A172 (cell line): Measurements from ENCODE around the gene KLHL29. TPM values are rescaled to one million over a fixed set of nuclear protein-coding genes. Genes with fewer than 3 reads are reported as not detected.
"Not testable (repeated sequence)": the region's sequence is repeated elsewhere in the genome, so short reads cannot be mapped to it uniquely, and the experiment has no call there.

Source experiments
- DNase-seq: peaks from one replicate; pipeline ENCODE4 v3.0.0-alpha.2; 2015; ENCODE audit warnings: low spot score
- total RNA-seq: library from RNA; depleted of rRNA; stranded (reverse); fragments of >200 nt; shearing (Covaris generic); gene quantifications from 2 replicates; pipeline ENCODE4 v1.2.3, GENCODE V29; 2014

Gene KLHL29
- total RNA-seq, 1 experiment from 2014 or later: 0.76 TPM

GRCh38 chr2:23367760-23368159, 17.2 kb upstream of the KLHL29 start:
- no peak for DNase-seq

DNA sequence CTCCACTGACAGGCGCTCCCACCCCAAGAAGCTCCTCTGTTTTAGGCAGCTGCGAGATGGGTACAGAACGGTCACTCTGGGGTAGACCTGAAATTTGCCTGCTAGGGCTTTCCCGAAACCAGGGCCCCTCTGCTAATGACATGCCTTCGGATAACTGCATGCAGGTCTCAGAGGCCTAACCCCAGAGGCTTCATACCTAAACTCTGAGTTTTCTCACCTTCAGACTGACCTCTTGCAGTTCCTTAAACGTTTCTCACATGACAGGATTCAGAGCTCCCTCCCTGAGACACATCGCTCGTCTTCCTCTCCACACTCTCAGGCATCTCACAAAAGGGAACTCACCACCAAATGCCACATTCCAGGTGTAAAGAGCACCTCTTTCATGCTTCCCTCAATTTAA, 11.3 kb upstream of the KLHL29 start:
- no peak for DNase-seq

DNA sequence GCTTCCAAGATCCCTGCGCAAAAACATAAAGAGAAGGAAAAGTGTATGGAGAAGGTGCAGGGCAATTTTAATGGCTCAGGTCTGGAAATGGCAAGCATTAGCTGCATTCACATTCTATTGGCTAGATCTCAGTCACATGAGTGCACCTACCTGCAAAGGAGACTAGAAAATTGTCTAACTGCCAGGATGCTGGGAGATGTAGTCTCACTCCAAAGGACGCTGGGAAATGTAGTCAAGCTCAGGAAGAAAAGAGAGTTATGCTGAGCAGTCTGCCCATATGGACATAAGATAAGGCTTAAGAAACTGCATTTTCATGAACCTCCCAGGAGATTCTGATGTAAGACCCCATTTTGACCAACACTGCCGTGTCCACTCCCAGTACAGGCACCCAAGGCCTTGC, 9.5 kb upstream of the KLHL29 start:
- DNase-seq: peak; percentile 64

GRCh38 chr2:23376075-23376474, 8.9 kb upstream of the KLHL29 start:
- no peak for DNase-seq

DNA sequence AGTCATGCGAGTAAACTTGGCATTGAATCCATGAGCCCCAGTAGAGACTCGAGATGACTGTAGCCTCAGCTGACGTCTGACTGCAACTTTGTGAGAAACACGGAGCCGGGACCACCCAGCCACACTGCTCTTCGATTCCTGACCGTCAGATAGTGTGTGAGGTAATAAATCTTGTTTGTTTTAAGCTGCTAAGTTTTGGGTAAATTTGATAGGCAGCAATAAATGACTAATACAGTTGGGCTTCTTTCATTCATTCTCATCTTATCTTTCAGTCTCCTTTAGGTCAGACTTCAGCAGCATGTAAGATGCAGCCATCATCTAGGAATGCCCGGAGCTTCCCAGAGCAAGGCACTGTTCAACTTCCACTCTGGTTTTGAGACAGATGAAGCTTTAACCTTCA, 8.0 kb upstream of the KLHL29 start:
- DNase-seq: no peak

DNA sequence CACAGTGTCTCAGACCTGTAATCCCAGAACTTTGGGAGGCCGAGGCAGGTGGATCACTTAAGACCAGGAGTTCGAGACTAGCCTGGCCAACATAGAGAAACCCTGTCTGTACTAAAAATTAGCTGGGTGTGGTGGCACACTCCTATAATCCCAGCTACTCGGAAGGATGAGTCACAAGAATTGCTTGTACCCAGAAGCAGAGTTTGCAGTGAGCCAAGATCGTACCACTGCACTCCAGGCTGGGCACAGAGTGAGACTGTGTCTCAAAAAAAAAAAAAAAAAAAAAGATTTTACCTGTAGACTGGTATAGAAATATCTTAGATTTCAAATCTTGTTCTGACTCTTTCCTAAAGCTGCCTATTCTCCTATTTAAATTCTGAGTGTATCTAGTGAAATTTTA, 7.2 kb upstream of the KLHL29 start:
- no peak for DNase-seq

DNA sequence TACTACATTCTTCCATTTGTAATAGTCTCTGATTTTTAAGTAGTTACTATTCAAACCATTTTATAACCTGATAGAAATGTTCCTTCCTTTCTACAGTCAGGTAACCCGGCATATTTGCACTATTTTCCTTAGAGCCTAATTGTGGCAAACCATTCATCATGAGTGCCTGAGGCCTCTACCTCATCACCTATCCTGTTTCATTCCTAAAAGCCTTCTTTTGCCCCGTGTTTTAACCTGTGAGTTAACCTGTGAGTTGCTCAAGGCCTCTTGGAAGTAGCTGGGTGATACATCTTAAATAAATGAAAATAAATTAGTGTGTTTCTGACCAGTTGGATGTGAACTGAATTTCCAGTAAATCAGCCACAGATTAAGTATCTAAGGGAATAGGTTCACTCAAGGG, 6.5 kb upstream of the KLHL29 start:
- no peak for DNase-seq

DNA sequence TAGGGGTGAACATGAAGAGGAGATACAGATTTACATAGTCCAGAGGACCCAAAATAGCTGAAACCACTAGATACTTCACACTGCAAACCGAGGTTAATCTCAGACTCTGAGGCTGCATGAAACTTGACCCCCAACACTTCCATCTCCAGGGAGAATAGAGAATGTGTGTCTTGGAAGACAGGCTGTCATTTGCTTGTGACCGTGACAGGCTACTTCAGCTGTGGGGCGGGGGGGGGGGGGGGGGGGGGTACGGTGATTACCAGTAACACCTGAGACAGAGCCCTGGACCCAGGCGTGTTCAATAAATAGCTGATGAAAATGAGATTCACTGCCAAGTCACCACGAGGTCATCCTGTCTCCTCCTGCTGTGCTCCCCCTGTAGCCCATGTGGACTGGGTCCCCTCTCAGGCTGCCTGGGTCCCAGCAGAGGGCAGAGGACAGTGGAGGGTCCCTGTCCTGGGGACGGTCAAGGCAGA, 5.7 kb upstream of the KLHL29 start:
- no peak for DNase-seq

DNA sequence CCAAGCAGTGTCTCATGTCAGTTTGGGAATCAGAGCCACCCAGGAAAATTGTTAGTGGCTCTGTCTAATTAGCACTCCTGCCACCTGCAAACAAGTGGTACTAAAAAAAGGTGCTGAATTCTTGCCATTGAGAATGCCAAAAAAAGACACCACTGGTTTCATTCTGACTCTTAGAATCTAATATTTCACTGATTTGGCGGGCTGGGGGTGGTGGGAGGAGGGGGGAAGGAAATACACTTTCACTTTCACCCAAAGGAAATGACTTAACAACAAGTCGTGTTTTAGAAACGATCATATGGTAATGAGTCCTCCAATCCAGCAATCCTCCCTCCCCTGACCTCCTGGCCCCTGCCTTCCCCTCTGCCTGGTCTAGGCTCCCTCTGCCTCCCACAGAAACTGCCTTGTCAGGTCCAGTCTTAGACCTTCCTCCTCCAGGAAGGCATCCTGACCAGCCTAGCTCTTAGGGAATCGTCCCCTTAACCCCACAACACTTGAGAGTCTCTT, 4.4 kb upstream of the KLHL29 start:
- DNase-seq: peak; percentile 56

DNA sequence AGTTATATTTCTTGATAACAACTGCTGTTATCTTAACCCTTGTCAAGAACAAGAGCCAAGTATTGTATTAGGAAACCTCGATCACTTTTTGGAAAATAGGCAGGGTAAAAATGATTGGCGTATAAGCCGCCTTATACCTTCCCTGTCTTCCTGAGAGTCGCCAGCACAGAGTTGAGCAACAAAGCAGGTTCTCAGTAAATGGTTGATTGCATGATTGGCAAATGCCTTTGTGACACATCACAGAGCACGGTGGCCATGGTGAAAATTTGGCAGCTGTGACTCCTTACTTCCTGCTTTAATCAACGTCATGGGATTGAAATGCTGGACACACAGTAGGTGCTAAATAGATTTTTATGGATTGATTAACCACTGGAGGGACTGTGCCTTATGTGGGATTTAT, 3.9 kb upstream of the KLHL29 start:
- DNase-seq: peak; percentile 90

GRCh38 chr2:23381485-23381884, 3.5 kb upstream of the KLHL29 start:
- no peak for DNase-seq

GRCh38 chr2:23383100-23383499, 1.9 kb upstream of the KLHL29 start:
- no peak for DNase-seq

- DNase-seq: no peak
Observed at GRCh38 chr2:23385351-23385747, 370 bp downstream of the KLHL29 start.

- no peak for DNase-seq
Observed at GRCh38 chr2:23385748-23386338, 864 bp downstream of the KLHL29 start.

- no peak for DNase-seq
Observed at GRCh38 chr2:23386339-23387220, 1.6 kb downstream of the KLHL29 start.

- no peak for DNase-seq
Observed at GRCh38 chr2:23387221-23387550, 2.2 kb downstream of the KLHL29 start.

- DNase-seq: no peak
Observed at GRCh38 chr2:23387845-23388244, 2.9 kb downstream of the KLHL29 start.

- no peak for DNase-seq
Observed at GRCh38 chr2:23388294-23388693, 3.3 kb downstream of the KLHL29 start.

DNA sequence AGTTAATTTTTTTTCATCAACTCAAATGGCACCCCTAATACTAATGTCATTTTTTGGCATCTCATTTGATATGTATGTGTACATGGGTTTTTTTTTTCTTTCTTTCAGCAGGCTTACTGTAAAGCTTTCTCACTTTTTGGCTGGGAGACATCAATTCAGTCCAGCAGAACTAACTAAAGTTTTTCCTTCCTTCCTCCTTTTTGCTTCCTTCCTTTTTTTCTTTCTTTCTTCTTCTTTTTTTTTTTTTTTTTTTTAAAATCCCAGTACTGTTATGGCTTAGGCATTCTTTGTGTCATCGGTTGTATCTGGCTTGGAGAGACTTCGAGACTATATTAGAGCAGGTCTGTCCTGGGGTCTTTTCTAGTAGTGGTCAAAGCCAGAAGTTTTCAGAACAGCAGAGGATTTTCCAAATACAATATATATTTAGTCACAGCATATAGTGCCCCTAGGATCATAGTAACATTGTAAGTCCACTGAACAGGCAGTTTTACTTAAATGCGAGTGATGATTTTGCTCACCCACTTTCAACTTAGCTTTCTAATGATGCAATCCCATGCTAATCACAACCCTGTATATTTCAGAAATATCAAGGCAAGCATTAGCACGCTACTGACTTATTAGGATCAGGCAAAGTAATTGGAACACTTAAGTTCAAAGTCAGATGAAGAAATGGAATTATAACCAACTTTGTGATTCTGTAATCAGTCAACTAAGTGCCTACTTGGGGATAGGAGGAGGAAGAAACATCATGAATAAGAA, 4.0 kb downstream of the KLHL29 start:
- no peak for DNase-seq

- no peak for DNase-seq
Observed at GRCh38 chr2:23390152-23390551, 5.2 kb downstream of the KLHL29 start.

DNA sequence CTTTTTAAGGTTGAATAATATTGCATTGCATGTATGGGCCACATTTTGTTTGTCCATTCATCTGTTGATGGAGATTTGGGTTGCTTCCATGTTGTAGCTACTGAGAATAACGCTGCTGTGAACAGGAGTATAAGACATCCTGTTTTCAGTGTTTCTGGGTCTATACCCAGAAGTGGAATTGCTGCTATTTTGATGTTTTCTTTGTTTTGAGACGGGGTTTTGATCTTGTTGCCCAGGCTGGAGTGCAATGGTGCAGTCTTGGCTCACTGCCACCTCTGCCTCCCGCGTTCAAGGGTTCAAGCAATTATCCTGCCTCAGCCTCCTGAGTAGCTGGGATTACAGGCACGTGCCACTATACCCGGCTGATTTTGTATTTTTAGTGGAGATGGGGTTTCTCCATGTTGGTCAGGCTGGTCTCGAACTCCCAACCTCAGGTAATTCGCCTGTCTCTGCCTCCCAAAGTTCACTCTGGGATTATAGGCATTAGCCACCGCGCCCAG, 6.3 kb downstream of the KLHL29 start:
- not testable (repeated sequence) for DNase-seq

- no peak for DNase-seq
Observed at GRCh38 chr2:23393722-23394121, 8.7 kb downstream of the KLHL29 start.
